CD1c-positive myeloid dendritic cell (primary cell): ENCODE measurements around the gene GRIA1.

Source experiments
- DNase-seq: peaks from one replicate; pipeline ENCODE4 v3.0.0-alpha.2; 2016; ENCODE audit errors: extremely low spot score

The GRIA1 gene

GRCh38 chr5:153659039-153659736, 168.7 kb downstream of the GRIA1 start:
- DNase-seq = no peak

- no peak for DNase-seq
Measured at GRCh38 chr5:153660919-153661318, 170.4 kb downstream of the GRIA1 start.

GRCh38 chr5:153661897-153662296, 171.4 kb downstream of the GRIA1 start:
- no peak for DNase-seq

DNA sequence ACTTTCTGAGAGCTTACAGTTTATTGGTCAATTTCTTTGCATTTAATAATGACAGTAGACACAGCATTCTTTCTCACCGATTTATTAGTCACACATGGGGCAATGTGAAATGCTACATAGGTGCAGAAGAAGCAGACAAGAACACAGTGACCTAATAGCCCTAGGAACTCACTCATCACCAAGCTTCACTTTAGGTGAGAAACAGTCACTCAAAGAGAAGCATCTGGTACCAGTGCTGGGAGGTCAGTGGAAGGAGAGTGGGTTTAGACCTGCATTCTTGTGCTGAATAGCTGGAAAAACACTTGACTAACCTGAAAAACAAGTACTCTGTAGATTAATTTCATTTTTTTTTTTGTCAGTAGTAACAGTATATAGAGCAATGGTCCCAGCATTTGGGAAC, 179.6 kb downstream of the GRIA1 start:
- no peak for DNase-seq

DNA sequence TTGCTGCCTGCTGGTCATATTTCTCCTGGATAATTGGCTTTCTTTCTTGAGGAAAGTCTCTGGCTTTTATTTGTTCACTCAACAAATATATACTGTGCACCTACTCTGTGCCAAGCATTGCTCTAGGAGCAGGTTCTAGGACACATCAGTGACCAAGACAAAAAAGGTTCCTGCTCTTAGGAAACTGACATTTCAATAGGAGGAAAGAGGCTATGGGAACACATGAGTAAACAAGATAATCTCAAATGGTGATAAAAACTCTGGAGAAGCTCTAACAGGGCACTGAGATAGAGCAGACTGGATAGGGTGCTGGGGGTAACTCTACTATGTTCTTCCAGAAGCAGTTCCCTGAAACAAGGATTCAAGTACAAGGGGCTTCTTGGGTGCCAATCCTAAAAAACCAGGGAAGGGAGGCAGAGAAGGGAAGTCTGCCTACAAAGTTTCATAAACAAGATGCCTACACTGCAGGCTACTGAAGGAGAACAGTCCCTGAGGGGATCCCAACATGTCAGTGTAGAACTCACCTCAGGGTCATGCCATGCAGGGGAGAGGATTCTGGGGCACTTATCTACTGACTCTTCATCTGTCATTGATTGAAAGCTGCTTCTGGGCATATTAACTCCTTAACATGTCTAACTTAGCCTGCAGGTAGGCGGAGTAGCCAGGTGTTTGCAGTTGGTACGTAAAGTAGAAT, 181.3 kb downstream of the GRIA1 start:
- no peak for DNase-seq

- DNase-seq = no peak
Measured at GRCh38 chr5:153672347-153673090, 182.0 kb downstream of the GRIA1 start.

DNA sequence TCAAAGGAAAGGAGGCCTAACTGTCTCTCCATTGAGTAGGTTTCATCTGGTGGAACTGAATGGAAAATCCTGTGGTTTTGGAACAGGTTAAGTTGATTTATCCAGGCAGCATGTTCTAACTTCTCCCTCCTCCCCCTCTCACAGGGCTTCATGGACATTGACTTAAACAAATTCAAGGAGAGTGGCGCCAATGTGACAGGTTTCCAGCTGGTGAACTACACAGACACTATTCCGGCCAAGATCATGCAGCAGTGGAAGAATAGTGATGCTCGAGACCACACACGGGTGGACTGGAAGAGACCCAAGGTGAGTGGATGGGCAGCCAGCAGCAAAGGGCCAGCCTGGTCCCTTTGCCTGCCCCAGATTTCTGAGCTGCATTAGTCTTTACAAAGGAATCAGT, 183.9 kb downstream of the GRIA1 start:
- DNase-seq = no peak

DNA sequence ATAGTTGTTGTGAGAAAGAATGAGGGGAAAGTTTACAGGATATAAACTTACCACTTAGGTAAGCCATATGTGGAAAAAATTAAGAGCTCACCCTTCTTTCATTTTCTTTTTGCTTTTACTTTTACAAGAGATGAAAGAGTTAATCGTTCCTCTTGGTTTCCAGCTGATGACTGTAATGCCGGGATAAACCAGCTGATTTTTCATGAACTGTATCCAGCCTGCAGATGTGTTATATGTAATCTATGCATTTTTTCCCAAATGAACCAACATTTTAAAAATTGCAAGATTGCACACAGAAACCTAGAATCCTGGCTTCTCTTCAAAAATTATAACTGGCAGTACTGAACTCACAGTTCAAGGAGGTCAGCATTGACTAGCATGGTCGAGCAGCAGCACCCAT, 185.9 kb downstream of the GRIA1 start:
- DNase-seq = no peak

GRCh38 chr5:153676821-153677220, 186.4 kb downstream of the GRIA1 start:
- DNase-seq = no peak

GRCh38 chr5:153678617-153679329, 188.3 kb downstream of the GRIA1 start:
- DNase-seq = no peak

- no peak for DNase-seq
Measured at GRCh38 chr5:153690236-153690635, 199.8 kb downstream of the GRIA1 start.

DNA sequence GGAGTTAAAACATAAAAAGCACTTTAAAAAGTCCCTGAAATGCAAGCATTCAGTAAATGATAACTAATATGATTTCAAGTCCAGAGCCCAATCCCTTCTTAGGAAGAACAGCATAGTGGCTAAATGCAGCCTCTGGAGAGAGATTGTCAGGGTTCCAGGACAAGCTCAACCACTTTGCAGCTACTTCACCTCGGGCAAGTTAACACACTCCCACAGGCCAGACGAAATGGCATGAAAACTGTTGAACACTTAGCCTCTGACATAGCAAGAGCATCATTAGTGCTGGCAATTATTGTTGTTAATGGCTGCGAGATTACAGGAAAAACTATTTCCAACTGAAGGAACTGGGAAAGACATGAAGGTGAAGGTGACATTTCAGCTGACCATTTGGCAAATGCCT, 205.8 kb downstream of the GRIA1 start:
- DNase-seq = no peak

GRCh38 chr5:153699035-153699434, 208.6 kb downstream of the GRIA1 start:
- DNase-seq = no peak

DNA sequence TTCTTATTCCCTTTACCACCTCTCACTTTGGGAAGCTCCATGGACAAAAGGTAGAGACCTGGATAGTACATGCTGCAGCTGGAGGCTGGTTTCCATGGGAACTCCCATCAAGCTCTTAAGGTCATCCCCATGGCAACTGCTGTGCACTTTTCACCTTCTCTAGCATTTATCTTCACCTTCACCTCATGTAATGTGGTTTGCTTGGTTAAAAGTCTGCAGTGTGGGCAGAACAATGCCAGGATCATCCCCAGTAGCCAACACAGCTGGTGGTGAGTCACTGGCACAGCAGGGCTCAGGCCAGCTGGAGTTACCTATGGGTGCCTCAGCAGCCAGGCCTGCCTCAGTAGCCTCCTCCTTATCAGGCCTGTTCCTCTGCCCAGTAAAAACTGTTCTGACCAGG, 210.5 kb downstream of the GRIA1 start:
- no peak for DNase-seq

GRCh38 chr5:153702265-153702664, 211.8 kb downstream of the GRIA1 start:
- no peak for DNase-seq

DNA sequence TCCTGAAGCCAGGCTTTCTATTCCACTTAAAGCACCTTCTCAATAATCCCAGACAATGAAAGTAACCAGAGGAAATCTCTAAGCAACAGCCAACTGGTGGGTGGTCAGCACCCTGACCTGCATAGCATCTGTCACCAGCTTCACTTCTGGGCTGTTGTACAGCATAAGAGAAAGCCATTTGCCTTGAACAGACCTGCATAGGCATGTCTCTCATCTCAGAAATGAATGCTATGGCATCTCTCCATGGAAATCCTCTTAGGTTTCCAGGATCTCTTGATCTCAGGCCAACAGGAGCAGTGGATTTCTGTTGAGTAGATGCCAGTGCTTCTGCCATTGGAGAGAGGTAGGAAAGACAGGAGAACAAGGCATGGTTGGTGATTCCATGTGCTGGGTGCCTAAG, 213.6 kb downstream of the GRIA1 start:
- DNase-seq = no peak

GRCh38 chr5:153707626-153708025, 217.2 kb downstream of the GRIA1 start:
- no peak for DNase-seq

DNA sequence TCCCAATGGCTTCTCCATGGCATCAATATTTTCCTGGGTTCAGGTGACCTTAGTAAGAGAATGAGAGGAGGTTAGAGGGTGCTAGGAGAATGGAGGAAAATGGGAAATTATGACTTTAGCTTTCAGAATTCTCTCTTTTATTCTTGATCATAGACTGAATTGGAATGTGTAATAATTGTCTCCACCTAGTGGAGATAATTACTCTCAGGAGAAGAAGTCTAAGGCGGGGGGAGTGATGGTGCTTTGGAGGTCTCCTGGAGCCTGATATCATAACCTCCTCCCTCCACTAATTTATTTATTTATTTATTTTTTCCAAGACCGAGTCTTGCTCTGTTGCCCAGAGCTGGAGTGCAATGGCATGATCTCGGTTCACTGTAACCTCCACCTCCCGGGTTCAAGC, 221.3 kb downstream of the GRIA1 start:
- no peak for DNase-seq

DNA sequence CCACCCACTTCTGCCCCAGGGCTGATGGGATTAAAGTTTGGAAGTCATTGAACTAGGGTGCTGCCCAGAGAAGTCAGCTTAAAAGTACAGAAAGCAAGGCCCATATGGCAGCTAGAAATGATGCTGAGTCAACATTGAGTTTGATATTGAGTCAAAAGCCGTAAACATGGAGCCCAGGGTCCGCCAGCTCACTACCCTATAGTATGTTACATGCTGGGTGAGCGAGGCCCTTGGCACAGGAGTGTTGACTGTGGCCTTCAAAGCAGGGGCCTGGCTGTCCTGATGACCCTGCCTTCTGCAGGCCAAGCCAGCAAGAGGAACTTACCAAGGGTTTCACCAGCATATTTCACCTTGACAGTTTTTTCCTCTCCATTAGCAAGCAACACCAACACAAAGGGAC, 222.5 kb downstream of the GRIA1 start:
- no peak for DNase-seq

DNA sequence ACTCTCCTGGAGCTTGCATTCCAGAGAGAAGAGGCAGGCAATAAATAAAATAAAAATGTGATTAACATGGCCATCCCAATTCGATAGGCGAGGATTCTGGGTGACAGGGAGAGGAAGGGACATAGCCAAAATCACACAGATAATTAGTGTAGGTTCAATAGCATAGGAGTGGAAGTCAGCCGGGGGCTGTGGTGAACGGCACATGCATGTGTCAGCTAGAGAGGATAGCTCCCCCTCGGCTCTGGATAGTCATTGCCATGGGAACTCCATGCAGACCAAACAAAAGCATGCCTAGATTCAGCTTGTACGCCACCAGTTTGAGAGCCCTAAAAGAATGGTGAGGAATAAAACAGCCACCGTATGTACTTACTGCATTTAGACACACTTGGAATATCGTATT, 223.5 kb downstream of the GRIA1 start:
- no peak for DNase-seq

- DNase-seq = no peak
Measured at GRCh38 chr5:153714798-153715197, 224.3 kb downstream of the GRIA1 start.

- DNase-seq = no peak
Measured at GRCh38 chr5:153717287-153717686, 226.8 kb downstream of the GRIA1 start.
